Gastroesophageal sphincter (tissue), 4 donors: Measurements from ENCODE around the gene TARS2. TPM values are rescaled to one million over a fixed set of nuclear protein-coding genes. Genes with fewer than 3 reads are reported as not detected.
A peak's percentile ranks its signal among the peaks of the same experiment; 100 is the strongest.

Source experiments
- ATAC-seq: fragments of 150-250 bp; one replicate; pipeline ENCODE4 v1.9.1; 2016; ENCODE audit warnings: mild to moderate bottlenecking, moderate library complexity
- H3K27ac ChIP-seq, 4 donors: fragments of 200-600 bp; sonication (generic) in 3 of 4; 1 replicate in 3 of 4; 2 replicates in 1 of 4; pipeline ENCODE4 v1.5.1; 2016 to 2019
- H3K27me3 ChIP-seq: fragments of 200-600 bp; sonication (generic); one replicate; pipeline ENCODE4 v1.5.1; 2019
- H3K36me3 ChIP-seq, 2 donors: fragments of 200-600 bp; sonication (generic); one replicate each; pipeline ENCODE4 v1.5.1; 2019; ENCODE audit warnings: control low read depth in 1 of 2
- H3K4me1 ChIP-seq, 3 donors: fragments of 200-600 bp; sonication (generic); 1 replicate in 2 of 3; 2 replicates in 1 of 3; pipeline ENCODE4 v1.5.1; 2016 to 2019; ENCODE audit warnings: control low read depth in 2 of 3
- H3K4me3 ChIP-seq, 2 donors: fragments of 200-600 bp; sonication (generic); one replicate each; pipeline ENCODE4 v1.5.1; 2019; ENCODE audit warnings: mild to moderate bottlenecking in 1 of 2, moderate library complexity in 1 of 2
- H3K9me3 ChIP-seq, 3 donors: fragments of 200-600 bp; sonication (generic); one replicate each; pipeline ENCODE4 v1.5.1; 2017 to 2019; ENCODE audit warnings: control low read depth in 2 of 3
- CTCF ChIP-seq, 4 experiments: fragments of 200-600 bp in 2 of 4; fragments of 450-650 bp in 2 of 4; sonication (generic) in 1 of 4; IDR thresholded peaks; one replicate each; pipeline ENCODE4 v1.5.1; 2017 to 2019; ENCODE audit warnings: antibody characterized with exemption in 4 of 4, mild to moderate bottlenecking in 2 of 4, moderate library complexity in 2 of 4
- EP300 ChIP-seq: sonication (generic); formaldehyde crosslinking; IDR thresholded peaks from one replicate; pipeline ENCODE4 v1.6.1; 2017; ENCODE audit warnings: antibody characterized with exemption, mild to moderate bottlenecking
- POLR2A ChIP-seq, 2 donors: fragments of 450-650 bp; IDR thresholded peaks; one replicate each; pipeline ENCODE4 v1.6.1; 2017; ENCODE audit warnings: antibody characterized with exemption in 2 of 2, mild to moderate bottlenecking in 2 of 2, moderate library complexity in 1 of 2
- POLR2AphosphoS5 ChIP-seq: sonication (generic); formaldehyde crosslinking; IDR thresholded peaks from one replicate; pipeline ENCODE4 v1.6.1; 2017; ENCODE audit warnings: antibody characterized with exemption
- WGBS, 2 donors: methylation state at CpG; one replicate each; pipeline ENCODE4 v1.1.5; 2018; ENCODE audit warnings: low coverage in 1 of 2; 5-methylcytosine and 5-hydroxymethylcytosine counted together
- total RNA-seq, 4 donors: library from RNA; depleted of rRNA; stranded (reverse); fragments of >200 nt; gene quantifications; one replicate each; pipeline ENCODE4 v1.1.0, GENCODE V29; 2016

Gene TARS2
- total RNA-seq, 4 donors from 2014 or later = 6.7 to 32.2 (median 10.6) TPM

GRCh38 chr1:150549496-150550221 lies 62.4 kb downstream of the TARS2 start:
- no peaks in the 10 kb centered on the region for H3K27me3 ChIP-seq
- no peak for TF ChIP-seq POLR2A (IDR thresholded peaks at IDR 0.05)
- TF ChIP-seq CTCF (IDR thresholded peaks at IDR 0.05) = peak in 1 of 4 experiments; percentile 42
- TF ChIP-seq POLR2AphosphoS5 = peak; percentile 25
- no peak for TF ChIP-seq EP300
- H3K4me3 ChIP-seq = peak overlapping the region; percentile 63 to 69
- ATAC-seq = no peak
- peaks cover 0 to 62% (median 19%) of the 10 kb centered on the region in 3 donors for H3K4me1 ChIP-seq
- 10 to 20% methylated on average over 1 to 7 of the region's 43 CpGs for WGBS, 2 donors
- peaks cover 0 to 10% of the 10 kb centered on the region in 2 donors for H3K36me3 ChIP-seq
- H3K27ac ChIP-seq = peak overlapping the region; percentile 74 to 98 (median 94)
- H3K9me3 ChIP-seq = no peaks in the 10 kb centered on the region

DNA sequence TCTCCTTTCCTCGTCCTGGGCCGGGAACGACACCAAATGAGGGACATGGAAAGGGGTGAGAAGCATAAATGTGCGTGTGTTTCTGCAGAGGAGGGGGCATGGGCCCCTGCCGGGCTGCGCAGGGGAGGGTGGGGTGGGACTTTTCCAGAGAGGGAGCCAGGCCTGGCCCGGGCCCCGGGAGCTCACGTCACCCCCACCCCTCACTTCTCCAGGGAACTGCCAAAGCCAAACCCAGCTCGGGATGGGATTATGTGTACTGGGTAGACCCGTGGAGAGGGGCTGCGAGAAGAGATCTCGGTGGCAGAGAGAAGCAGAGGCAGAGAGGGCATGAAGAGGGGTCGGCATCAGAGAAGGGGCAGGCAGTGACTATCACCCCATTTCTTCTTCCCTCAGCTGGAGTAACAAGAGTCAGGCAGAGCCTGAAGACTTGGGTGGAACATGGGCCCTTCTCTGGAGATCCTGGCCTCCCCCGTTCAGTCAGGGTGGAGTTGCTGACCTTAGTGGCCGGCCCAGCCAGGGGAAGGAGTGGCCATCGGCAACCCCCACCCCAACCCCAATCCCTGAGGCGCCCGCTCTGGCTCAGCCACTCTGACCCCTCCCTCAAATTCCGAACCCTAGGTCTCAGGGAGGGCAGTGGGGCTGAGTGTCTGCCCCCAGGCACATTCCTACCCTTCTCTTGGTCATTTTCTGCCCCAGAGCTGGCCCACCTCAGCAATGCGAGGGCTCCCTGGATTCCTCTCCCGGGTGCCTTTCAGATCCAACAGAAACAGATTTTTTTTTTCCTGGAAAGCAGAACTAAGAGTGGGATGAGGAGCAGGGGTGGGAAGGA lies 63.2 kb downstream of the TARS2 start:
- ATAC-seq = peak; percentile 34
- Histone ChIP-seq H3K4me3 (peak overlapping the region; percentile 63 to 69), H3K36me3 (peaks cover 0 to 15% of the 10 kb centered on the region in 2 donors), H3K4me1 (peaks cover 0 to 62% (median 19%) of the 10 kb centered on the region in 3 donors), H3K27ac (peak overlapping the region; percentile 74 to 98 (median 94)), H3K9me3 (no peaks in the 10 kb centered on the region), H3K27me3 (no peaks in the 10 kb centered on the region)
- WGBS, 2 donors = 19 to 24% methylated on average over 8 to 11 of the region's 22 CpGs
- TF ChIP-seq POLR2A (IDR thresholded peaks at IDR 0.05) = no peak
- no peak for TF ChIP-seq CTCF (IDR thresholded peaks at IDR 0.05)
- no peak for TF ChIP-seq EP300
- TF ChIP-seq POLR2AphosphoS5 = peak; percentile 40

DNA sequence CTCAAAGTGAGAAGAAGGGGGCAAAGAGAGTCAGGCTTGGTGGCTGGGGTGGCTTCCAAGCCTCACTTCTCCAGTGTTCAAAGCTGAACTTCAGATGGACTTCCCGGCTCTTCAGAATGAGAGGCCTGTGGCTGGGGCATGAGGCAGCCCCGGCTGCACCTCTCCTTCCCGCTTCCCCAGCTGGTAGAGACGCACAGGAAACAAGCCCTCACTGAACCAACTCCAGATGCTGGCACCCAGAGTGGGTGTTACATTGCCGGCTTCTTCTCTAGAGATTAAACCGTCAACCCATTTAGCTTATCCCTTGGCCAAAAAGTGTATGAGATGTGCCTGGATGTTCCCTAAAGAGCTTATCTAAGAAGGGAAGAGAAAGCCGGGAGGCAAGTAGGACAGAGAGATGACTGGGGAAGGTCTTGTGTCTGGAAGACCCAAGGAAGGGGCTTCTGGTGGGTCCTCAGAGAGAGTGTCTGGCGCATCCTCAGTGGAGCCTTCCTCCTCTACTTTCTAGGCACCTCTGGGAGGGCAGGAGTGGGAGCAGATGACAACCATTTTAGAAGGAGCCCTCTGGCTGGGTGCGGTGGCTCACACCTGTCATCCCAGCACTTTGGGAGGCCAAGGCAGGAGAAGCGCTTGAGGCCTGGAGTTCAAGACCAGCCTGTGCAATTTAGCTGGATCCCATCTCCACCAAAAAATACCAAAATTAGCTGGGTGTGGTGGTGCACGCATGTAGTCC lies 64.0 kb downstream of the TARS2 start:
- ATAC-seq = no peak
- Histone ChIP-seq H3K27me3 (no peaks in the 10 kb centered on the region), H3K36me3 (peaks cover 0 to 22% of the 10 kb centered on the region in 2 donors), H3K4me1 (peaks cover 0 to 64% (median 20%) of the 10 kb centered on the region in 3 donors), H3K9me3 (no peaks in the 10 kb centered on the region), H3K27ac (peak overlapping the region; percentile 74 to 98 (median 94)), H3K4me3 (peak overlapping the region in 1 of 2 donors; percentile 69)
- 60 to 82% methylated on average over 4 to 9 of the region's 11 CpGs for WGBS, 2 donors
- no peak for TF ChIP-seq POLR2A (IDR thresholded peaks at IDR 0.05)
- TF ChIP-seq CTCF (IDR thresholded peaks at IDR 0.05) = no peak
- no peak for TF ChIP-seq EP300
- no peak for TF ChIP-seq POLR2AphosphoS5

DNA sequence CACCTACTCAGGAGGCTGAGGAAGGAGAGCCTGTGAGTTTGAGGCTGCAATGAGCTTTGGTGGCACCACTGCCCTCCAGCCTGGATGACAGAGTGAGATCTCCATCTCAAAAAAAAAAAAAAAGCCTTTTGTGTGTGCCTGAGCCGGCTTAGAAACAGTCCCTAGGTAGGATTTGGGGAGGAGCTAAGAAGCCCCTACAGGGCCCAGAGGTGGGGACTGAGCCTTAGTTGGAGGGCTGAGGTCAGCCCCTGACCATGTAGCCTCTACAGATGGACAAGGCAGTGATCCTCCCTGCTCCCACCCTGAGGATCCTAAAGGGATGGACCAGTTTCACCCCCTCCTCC lies 64.5 kb downstream of the TARS2 start:
- Histone ChIP-seq H3K4me3 (no peak overlapping the region), H3K27me3 (no peaks in the 10 kb centered on the region), H3K9me3 (no peaks in the 10 kb centered on the region), H3K4me1 (peaks cover 0 to 68% (median 22%) of the 10 kb centered on the region in 3 donors), H3K36me3 (peaks cover 0 to 28% of the 10 kb centered on the region in 2 donors), H3K27ac (peak overlapping the region; percentile 59 to 98 (median 94))
- TF ChIP-seq POLR2AphosphoS5 (no peak), EP300 (no peak), CTCF (IDR thresholded peaks at IDR 0.05) (no peak), POLR2A (IDR thresholded peaks at IDR 0.05) (no peak)
- ATAC-seq = no peak
- WGBS, 2 donors = 33% methylated on average over 1 of the region's 1 CpG; no CpG with 5 or more reads in 1 of the 2 donors
